Skeletal muscle cell (primary cell): ENCODE measurements around the gene THADA.
"Not testable (repeated sequence)": the region's sequence is repeated elsewhere in the genome, so short reads cannot be mapped to it uniquely, and the experiment has no call there.

Experiments
- DNase-seq: peaks from one replicate; pipeline ENCODE4 v3.0.0-alpha.2; 2010; ENCODE audit warnings: low read depth
- H3K4me3 ChIP-seq: 2 replicates; pipeline ENCODE4 v1.5.1; 2011; ENCODE audit warnings: low read depth, mild to moderate bottlenecking, control low read depth, low read length, moderate library complexity

The THADA gene

DNA sequence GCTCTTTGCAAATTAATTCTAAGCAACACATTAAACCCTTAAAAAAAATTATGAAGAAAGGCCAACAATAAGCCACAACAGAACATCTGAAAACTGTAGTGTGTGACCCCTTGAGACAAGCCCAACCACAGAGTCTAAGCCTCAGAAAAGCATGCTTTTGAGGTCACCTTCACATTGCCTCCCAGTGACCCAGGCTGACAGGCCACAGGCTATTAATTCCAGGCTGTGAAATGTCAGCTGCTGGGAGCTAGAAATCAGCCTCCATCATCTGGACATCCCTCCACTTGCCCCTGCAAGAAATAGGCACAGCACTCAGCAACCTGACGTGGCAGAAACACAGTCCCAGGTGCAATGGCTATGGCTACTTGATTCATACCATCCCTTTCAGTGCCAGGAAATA is 190.0 kb downstream of the THADA start:
- H3K4me3 ChIP-seq, result no peak overlapping the region
- DNase-seq, result no peak

DNA sequence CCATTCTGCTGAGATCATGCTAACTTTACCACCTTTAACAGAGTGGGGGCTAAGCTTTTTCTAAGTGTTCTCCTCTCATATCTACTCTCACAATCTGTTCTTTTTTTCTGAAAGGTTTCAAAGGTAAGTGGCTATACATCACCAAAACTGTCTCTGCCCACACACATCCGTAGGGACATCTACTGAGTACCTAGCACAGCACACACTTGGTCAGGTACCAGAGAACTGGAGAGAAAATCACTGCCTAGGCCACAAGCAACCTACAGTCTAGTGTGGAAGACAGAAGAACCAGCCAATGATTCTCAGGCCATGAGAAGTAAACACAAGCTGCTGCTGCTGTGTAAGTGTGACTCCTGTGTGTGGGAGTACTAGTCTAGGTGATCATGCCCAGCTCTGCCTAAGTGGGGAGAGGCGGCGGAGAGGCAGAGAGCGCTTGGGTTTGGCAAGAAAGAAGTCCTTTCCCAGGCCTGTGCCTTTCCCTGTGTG is 193.3 kb downstream of the THADA start:
- H3K4me3 ChIP-seq, result no peak overlapping the region
- DNase-seq, result no peak

GRCh38 chr2:43402002-43402401 is 193.8 kb downstream of the THADA start:
- H3K4me3 ChIP-seq, result no peak overlapping the region
- no peak for DNase-seq

DNA sequence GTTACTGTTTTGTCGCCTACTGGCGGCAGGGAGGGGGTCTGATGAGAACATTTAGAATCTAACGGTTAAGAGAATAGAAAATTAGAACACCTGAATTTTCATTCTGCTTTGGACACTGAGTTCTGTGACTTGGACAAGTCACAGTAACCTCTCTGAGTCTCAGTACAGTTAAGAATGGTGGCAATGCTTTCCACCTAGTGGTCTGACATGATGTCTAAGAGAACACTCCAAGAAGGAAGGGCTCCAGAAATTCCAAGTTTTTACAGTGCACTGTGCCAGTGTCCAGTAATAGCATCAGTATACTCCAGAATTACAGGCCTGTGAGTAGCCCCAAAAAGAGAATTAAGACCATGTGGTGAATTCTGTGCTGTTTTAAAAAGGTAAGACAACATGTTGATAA is 195.3 kb downstream of the THADA start:
- DNase-seq, result no peak

GRCh38 chr2:43399515-43400264 is 196.1 kb downstream of the THADA start:
- H3K4me3 ChIP-seq, result no peak overlapping the region
- no peak for DNase-seq

More for the DNA sequence above, 195.3 kb downstream of the THADA start:
- no peak overlapping the region for H3K4me3 ChIP-seq

DNA sequence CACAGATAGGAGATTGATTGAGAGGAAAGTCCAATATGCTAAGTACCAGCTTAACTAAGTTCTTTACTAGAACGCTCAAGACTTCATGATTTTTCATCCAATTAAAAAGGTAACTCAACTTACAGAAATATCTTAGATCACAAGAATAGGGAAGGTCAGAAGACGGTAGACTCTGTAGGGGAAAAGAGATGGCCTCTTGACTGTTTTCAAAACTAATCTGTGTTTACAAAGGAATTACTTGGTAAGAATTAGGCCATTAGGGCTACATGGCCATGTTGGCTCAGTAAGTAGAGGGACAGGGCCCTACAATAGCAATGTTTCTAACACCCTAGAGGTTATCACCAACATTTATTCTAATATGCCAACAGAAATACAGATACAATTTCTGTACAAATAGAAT is 196.7 kb downstream of the THADA start:
- DNase-seq, result no peak
- H3K4me3 ChIP-seq, result no peak overlapping the region

GRCh38 chr2:43397821-43398220 is 198.0 kb downstream of the THADA start:
- H3K4me3 ChIP-seq, result no peak overlapping the region
- DNase-seq, result no peak

- H3K4me3 ChIP-seq, result no peak overlapping the region
- DNase-seq, result no peak
Observed at GRCh38 chr2:43397411-43397810, 198.4 kb downstream of the THADA start.

- H3K4me3 ChIP-seq, result not testable (repeated sequence)
- peak; percentile 34 for DNase-seq
Observed at GRCh38 chr2:43396344-43396743, 199.5 kb downstream of the THADA start.

- no peak for DNase-seq
Observed at GRCh38 chr2:43393918-43394317, 201.9 kb downstream of the THADA start.

DNA sequence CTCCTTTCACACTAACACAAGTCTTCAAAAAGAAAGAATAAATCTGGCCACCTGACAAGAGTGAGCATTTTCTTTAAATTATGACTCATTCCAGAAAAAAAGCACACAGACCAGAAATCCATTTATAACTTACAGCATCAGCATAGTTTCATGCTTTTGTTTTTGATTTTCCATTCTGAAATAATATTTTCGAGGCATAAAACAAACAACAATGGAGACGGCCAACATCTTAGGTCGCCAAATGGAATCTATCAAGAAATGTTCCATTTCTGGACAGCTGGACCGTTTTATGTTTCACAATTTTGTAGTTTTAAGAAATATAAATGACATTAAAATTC is 204.0 kb downstream of the THADA start:
- DNase-seq, result no peak
- H3K4me3 ChIP-seq, result no peak overlapping the region

More at GRCh38 chr2:43393918-43394317, 201.9 kb downstream of the THADA start:
- no peak overlapping the region for H3K4me3 ChIP-seq

GRCh38 chr2:43391201-43391877 is 204.5 kb downstream of the THADA start:
- no peak overlapping the region for H3K4me3 ChIP-seq
- DNase-seq, result no peak

DNA sequence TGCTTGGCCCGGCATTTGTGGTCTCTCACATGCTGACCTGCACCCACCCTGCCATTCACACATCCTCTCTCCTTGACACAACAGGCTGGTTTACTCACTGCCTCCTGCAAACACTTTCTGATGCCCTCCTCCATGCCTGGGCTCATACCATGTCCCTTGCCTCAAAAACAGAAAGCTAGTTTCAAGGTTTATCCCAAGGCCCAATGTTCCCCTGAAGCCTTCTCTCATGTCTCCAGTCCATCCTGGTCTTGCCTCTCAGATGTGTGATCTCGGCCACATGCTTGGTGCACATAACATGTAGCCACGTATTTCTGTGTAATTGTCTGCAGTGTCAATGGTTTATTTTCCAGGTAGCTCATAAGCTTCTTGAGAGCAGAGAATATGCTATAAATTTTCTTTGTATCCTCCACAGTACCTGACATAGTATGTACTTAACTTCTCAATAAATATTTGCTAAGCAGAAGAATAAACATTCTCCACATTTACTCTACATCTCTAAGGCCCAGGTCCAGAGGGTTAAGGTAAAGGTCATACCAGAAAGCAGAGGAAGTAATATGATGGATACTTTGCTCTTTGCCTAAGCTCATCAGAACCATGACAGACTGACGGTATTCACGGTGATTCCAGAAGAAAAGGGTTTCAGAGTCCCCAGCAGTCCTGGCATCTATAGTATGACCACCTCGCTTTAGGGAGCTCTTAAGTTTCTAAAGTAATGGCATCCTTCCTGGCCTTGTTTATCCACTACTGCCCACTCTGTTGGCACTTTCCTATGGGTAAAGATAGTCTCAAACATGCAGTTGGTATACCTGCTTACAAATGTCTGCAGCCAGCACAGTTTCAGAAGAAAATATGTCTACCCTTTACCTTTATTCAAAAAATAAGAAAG is 206.0 kb downstream of the THADA start:
- DNase-seq, result no peak
- H3K4me3 ChIP-seq, result no peak overlapping the region

GRCh38 chr2:43388371-43388770 is 207.5 kb downstream of the THADA start:
- no peak for DNase-seq

GRCh38 chr2:43387092-43388062 is 208.5 kb downstream of the THADA start:
- DNase-seq, result peak; percentile 47
- no peak overlapping the region for H3K4me3 ChIP-seq

More at GRCh38 chr2:43388371-43388770, 207.5 kb downstream of the THADA start:
- no peak overlapping the region for H3K4me3 ChIP-seq

DNA sequence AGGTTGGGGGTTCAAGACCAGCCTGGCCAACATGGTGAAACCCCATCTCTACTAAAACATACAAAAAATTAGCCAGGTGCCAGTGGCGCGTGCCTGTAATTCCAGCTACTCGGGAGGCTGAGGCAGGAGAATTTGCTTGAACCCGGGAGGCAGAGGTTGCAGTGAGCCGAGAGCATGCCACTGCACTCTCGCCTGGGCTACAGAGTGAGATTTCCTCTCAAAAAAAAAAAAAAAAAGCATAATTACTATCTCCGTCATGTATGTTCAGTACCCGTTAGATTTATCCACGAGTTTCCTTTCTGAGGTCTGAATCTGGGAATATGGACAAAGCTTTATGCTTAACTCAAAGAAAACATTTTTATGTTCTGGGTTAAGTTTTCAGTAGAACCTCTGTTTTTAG is 209.2 kb downstream of the THADA start:
- H3K4me3 ChIP-seq, DNase-seq: not testable (repeated sequence)

DNA sequence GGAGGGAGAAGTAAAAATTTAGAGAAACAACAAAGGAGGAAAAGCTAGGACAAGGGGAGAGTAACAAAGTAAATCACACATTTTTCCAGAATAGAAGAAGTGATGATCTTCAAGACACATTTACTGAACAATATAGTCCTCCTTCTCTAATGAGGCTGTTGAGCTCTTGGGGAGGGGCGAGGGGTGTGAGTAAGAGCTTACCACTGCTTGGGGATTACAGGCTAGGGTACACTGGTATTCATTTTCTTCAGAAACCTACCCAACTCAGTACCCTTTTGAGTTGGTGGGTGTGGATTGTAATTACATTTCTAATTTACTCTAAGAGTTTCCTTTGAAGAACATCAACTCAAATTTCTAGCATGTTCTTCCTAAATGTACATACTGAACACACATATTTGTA is 211.7 kb downstream of the THADA start:
- DNase-seq, result no peak
- no peak overlapping the region for H3K4me3 ChIP-seq

- DNase-seq, result no peak
- H3K4me3 ChIP-seq, result no peak overlapping the region
Observed at GRCh38 chr2:43383533-43383932, 212.3 kb downstream of the THADA start.

GRCh38 chr2:43379494-43379893 is 216.3 kb downstream of the THADA start:
- no peak overlapping the region for H3K4me3 ChIP-seq
- DNase-seq, result no peak
